Body of pancreas (tissue), 4 donors: ENCODE results near the gene ITGB1BP2.

Experiments
- POLR2A ChIP-seq, 3 donors: fragments of 450-650 bp; IDR thresholded peaks; one replicate each; pipeline ENCODE4 v1.6.1; 2016; ENCODE audit warnings: antibody characterized with exemption in 3 of 3, mild to moderate bottlenecking in 2 of 3
- TF ChIP-seq, protein P1 (sequence below), 7 experiments: fragments of 450-650 bp in 4 of 7; fragments of 200-600 bp in 3 of 7; sonication (generic) in 3 of 7; IDR thresholded peaks; one replicate each; pipeline ENCODE4 v1.5.1; 2016 to 2019; ENCODE audit warnings: antibody characterized with exemption in 7 of 7

DNA sequence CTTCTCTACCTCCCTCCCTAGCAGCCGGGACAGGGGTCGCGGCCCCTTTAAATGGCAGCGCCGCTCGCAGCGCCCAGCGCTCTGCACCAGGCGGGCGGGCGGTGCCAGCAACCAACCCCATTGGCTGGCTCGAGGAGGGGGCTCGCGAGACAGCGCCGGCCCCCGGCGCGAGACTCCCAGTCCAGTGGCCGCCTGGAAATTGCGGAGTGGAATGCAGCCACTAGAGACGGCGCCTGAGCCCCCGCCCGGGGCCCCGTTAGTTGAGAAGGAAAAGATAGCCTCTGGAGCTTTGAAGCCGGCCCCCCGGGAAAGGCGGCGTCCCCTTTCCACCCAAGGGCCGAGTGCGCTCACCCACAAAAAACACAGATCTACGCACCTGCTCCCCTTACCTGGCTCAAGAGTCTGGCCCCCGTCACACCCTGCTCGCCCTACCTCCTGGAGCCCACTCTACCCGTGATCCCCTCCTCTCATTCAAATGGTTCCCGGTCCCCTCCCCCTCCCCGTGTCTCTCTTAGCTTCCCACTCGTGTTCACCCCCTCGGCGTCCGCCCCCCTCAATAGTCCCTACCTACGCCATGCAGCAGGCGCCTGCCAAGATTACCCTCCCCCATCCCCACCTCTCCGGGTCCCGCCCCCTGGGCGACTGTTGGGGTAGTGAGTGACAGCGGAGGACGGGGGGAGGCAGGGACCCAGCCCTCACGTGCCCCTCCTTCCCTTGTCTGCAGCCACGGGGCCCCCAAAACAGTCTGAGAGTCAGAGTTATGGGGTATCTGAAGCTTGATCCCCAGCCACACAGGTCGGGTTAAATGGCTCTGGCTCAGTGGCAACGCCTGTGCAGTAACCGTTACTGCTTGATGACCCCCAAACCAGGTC is 47.2 kb upstream of the ITGB1BP2 start, which contains the start of gene ZMYM3:
- peak in 2 of 3 donors; percentile 53 to 57 for TF ChIP-seq POLR2A (IDR thresholded peaks at IDR 0.05)
- TF ChIP-seq, protein P1, sequence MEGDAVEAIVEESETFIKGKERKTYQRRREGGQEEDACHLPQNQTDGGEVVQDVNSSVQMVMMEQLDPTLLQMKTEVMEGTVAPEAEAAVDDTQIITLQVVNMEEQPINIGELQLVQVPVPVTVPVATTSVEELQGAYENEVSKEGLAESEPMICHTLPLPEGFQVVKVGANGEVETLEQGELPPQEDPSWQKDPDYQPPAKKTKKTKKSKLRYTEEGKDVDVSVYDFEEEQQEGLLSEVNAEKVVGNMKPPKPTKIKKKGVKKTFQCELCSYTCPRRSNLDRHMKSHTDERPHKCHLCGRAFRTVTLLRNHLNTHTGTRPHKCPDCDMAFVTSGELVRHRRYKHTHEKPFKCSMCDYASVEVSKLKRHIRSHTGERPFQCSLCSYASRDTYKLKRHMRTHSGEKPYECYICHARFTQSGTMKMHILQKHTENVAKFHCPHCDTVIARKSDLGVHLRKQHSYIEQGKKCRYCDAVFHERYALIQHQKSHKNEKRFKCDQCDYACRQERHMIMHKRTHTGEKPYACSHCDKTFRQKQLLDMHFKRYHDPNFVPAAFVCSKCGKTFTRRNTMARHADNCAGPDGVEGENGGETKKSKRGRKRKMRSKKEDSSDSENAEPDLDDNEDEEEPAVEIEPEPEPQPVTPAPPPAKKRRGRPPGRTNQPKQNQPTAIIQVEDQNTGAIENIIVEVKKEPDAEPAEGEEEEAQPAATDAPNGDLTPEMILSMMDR (IDR thresholded peaks at IDR 0.05): no peak
